Activated T-helper 1 cell treated with Interleukin-2 at 50 U/mL for 16 hours (primary cell): ENCODE measurements around the gene GPD2.
"Not testable (repeated sequence)": the region's sequence is repeated elsewhere in the genome, so short reads cannot be mapped to it uniquely, and the experiment has no call there.

ENCODE experiments used
- DNase-seq: peaks from one replicate; pipeline ENCODE4 v3.0.0-alpha.2; 2020; ENCODE audit warnings: low read depth

Gene GPD2

GRCh38 chr2:156476021-156476849 is 40.1 kb downstream of the GPD2 start:
- no peak for DNase-seq

- no peak for DNase-seq
These were observed 40.6 kb downstream of the GPD2 start for GRCh38 chr2:156476850-156477206.

- no peak for DNase-seq
These were observed 44.2 kb downstream of the GPD2 start for GRCh38 chr2:156480376-156480775.

- no peak for DNase-seq
These were observed 45.1 kb downstream of the GPD2 start for GRCh38 chr2:156481312-156481711.

GRCh38 chr2:156483741-156484173 is 47.6 kb downstream of the GPD2 start:
- DNase-seq = no peak

GRCh38 chr2:156486147-156486546 is 50.0 kb downstream of the GPD2 start:
- DNase-seq = no peak

GRCh38 chr2:156486614-156487013 is 50.4 kb downstream of the GPD2 start:
- no peak for DNase-seq

GRCh38 chr2:156489195-156489594 is 53.0 kb downstream of the GPD2 start:
- DNase-seq = no peak

- DNase-seq = no peak
These were observed 53.7 kb downstream of the GPD2 start for GRCh38 chr2:156489750-156490465.

- no peak for DNase-seq
These were observed 54.3 kb downstream of the GPD2 start for GRCh38 chr2:156490466-156490840.

- DNase-seq = no peak
These were observed 55.0 kb downstream of the GPD2 start for GRCh38 chr2:156491176-156491575.

GRCh38 chr2:156492979-156493378 is 56.8 kb downstream of the GPD2 start:
- no peak for DNase-seq

- not testable (repeated sequence) for DNase-seq
These were observed 59.8 kb downstream of the GPD2 start for GRCh38 chr2:156495998-156496397.

- DNase-seq = no peak
These were observed 69.5 kb downstream of the GPD2 start for GRCh38 chr2:156505696-156506095.

GRCh38 chr2:156511122-156511521 is 74.9 kb downstream of the GPD2 start:
- DNase-seq = no peak

- no peak for DNase-seq
These were observed 75.6 kb downstream of the GPD2 start for GRCh38 chr2:156511803-156512202.

GRCh38 chr2:156512451-156512850 is 76.3 kb downstream of the GPD2 start:
- DNase-seq = no peak

GRCh38 chr2:156513219-156513618 is 77.0 kb downstream of the GPD2 start:
- no peak for DNase-seq

- no peak for DNase-seq
These were observed 81.2 kb downstream of the GPD2 start for GRCh38 chr2:156517419-156517818.

- no peak for DNase-seq
These were observed 82.0 kb downstream of the GPD2 start for GRCh38 chr2:156518138-156518537.

GRCh38 chr2:156522864-156523440 is 86.8 kb downstream of the GPD2 start:
- no peak for DNase-seq

GRCh38 chr2:156526950-156527636 is 90.9 kb downstream of the GPD2 start:
- DNase-seq = no peak

GRCh38 chr2:156528583-156528982 is 92.4 kb downstream of the GPD2 start:
- DNase-seq = not testable (repeated sequence)
